ENCODE results near the gene DNAJC16.

Gene DNAJC16

DNA sequence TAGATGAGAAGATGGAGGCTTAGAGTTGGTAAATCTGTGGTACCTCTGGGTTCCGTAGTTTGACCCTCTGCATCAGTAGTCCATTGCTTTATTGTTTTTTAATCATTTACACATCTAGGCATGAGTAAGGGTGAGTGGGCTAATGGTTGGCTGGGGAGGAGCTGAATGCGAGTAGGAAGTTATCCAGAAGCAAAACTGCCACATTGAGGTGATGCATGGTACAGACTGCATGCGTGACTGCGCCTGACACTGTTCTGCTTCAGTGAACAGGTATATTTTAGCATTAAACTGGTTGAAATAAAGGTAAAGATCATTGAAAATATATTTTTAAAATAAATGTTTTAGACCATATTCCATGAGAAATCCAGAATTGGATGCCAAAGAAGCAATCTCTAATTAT, 4.4 kb downstream of the DNAJC16 start:
- DNase-seq (ENCODE audit: low read depth), result no peak
- TF ChIP-seq, protein P1, sequence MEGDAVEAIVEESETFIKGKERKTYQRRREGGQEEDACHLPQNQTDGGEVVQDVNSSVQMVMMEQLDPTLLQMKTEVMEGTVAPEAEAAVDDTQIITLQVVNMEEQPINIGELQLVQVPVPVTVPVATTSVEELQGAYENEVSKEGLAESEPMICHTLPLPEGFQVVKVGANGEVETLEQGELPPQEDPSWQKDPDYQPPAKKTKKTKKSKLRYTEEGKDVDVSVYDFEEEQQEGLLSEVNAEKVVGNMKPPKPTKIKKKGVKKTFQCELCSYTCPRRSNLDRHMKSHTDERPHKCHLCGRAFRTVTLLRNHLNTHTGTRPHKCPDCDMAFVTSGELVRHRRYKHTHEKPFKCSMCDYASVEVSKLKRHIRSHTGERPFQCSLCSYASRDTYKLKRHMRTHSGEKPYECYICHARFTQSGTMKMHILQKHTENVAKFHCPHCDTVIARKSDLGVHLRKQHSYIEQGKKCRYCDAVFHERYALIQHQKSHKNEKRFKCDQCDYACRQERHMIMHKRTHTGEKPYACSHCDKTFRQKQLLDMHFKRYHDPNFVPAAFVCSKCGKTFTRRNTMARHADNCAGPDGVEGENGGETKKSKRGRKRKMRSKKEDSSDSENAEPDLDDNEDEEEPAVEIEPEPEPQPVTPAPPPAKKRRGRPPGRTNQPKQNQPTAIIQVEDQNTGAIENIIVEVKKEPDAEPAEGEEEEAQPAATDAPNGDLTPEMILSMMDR (IDR thresholded peaks at IDR 0.05; ENCODE audit: low read depth, low read length, missing control alignments), result no peak
- no peak overlapping the region for H3K4me3 ChIP-seq (ENCODE audit: low read depth, low read length)

DNA sequence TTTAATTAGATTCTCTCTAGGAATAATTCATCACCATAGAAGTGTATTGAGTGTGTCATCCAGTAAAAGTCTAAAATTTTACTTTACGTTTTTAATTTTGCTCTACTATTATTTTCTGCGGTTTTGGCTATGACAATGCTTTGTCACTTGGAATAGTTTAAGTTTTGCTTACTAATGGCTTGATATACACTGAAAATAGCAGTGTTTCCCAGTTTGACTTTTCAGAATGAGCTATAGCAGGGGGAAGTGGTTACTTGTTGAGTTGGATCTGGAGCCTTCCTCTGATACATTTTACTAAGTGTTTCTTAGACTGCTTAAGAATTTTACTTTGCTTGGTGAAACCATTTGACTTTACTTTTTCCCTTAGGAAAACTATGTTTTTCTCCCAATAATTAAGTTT, 5.0 kb downstream of the DNAJC16 start:
- no peak for DNase-seq (ENCODE audit: low read depth)
- no peak overlapping the region for H3K4me3 ChIP-seq (ENCODE audit: low read depth, low read length)
- TF ChIP-seq, protein P1 (IDR thresholded peaks at IDR 0.05; ENCODE audit: low read depth, low read length, missing control alignments), result no peak

DNA sequence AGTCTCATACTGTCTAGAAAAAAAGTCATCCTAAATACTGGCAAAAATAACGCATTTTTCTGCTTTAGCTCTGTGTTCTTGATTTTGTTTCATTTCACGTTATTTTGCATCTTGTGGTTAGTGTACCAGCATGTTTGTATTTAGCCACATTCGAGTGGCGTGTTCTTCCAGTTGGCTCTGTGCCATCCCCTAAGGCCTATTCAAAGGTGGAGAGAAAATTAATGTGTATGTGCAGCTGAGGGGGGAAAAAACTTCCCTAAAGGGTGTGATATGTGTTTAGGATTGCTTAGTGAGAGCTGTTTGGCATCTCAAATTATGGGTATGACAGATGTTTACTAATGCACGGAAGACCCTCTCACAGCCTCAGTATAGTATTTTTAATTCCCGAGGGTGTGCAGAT, 12.1 kb downstream of the DNAJC16 start:
- no peak overlapping the region for H3K4me3 ChIP-seq (ENCODE audit: low read depth, low read length)
- TF ChIP-seq, protein P1 (IDR thresholded peaks at IDR 0.05; ENCODE audit: low read depth, low read length, missing control alignments), result no peak
- no peak for DNase-seq (ENCODE audit: low read depth)

DNA sequence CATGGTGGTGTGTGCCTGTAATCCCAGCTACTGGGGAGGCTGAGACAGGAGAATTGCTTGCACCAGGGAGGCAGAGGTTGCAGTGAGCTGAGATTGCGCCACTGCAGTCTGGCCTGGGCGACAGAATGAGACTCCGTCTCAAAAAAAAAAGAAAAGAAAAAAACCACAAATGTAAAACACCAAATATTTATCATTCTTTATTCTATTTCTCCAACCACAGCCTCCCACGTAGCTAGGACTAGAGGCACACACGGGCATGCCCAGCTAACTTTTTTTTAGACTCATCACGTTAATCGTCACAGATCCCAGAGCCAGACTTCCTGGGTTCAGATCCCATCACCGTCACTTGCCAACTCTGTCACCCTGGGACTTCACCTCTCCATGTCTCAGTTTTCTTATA, 13.5 kb downstream of the DNAJC16 start:
- TF ChIP-seq, protein P1 (IDR thresholded peaks at IDR 0.05; ENCODE audit: low read depth, low read length, missing control alignments), result no peak
- DNase-seq (ENCODE audit: low read depth), result no peak

DNA sequence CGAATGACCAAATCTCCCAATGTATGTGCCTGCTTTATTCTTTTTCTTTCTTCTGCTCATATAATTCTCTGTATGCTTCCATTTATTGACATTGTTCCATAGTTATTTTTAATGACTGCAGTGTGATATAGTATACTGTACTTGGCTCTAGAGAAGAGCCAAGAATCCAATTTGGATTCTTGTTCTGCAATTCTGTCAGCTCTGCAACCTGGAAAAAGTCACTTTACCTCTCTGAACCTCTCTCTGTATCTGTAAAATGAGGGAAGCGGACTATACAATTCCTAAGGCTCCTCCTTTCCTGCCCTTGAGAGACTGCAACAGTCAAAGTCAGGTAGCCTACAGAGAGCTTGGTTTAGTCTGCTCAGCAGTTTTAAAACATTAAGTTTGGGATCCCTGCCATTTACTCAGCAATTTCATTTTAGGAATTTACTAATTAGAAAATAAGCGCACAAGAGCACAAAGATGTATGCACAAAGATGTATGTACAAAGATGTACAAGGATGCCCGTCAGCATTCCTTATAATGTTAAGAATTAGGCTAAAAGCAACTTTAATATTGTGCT, 14.7 kb downstream of the DNAJC16 start:
- no peak overlapping the region for H3K4me3 ChIP-seq (ENCODE audit: low read depth, low read length)
- TF ChIP-seq, protein P1 (IDR thresholded peaks at IDR 0.05; ENCODE audit: low read depth, low read length, missing control alignments), result no peak
- DNase-seq (ENCODE audit: low read depth), result no peak

More for the DNA sequence above, 13.5 kb downstream of the DNAJC16 start:
- no peak overlapping the region for H3K4me3 ChIP-seq (ENCODE audit: low read depth, low read length)

DNA sequence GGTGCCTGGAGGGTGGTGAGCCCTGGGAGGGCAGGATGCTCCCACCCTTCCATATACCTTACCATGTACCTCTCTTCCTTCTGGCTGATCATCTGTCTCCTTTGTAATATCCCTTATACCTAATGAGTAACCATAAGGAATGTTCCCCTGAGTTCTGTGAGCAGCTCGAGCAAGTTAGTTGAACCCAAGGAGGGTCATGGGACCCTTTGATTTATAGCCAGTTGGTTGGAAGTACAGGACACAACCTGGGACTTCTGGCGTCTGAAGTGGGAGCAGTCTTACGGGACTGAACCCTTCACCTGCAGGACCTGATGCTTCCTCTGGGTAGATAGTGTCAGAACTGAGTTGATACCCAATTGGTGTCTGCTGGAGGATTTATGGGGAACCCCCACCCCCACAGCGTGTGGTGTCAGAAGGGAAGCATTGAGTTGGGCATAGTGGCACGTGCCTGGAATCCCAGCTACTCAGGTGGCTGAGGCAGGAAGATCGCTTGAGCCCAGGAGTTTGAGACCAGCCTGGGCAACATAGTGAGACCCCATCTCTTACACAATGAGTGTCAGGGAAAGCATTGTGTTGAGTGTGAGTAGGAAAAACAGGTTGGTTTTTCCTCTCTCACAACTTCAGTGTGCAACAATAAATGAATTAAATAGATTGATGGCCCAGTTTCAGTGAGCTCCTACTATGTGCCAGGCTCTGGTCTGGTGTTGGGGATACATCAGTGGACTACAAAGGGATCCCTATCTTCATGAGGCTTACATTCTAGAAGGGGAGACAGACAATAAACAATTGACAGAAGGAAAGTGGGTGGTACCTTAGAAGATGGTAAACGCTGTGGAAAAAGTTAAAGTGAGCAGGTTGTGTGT, 16.0 kb downstream of the DNAJC16 start:
- no peak overlapping the region for H3K4me3 ChIP-seq (ENCODE audit: low read depth, low read length)
- DNase-seq (ENCODE audit: low read depth), result no peak
- TF ChIP-seq, protein P1 (IDR thresholded peaks at IDR 0.05; ENCODE audit: low read depth, low read length, missing control alignments), result no peak

DNA sequence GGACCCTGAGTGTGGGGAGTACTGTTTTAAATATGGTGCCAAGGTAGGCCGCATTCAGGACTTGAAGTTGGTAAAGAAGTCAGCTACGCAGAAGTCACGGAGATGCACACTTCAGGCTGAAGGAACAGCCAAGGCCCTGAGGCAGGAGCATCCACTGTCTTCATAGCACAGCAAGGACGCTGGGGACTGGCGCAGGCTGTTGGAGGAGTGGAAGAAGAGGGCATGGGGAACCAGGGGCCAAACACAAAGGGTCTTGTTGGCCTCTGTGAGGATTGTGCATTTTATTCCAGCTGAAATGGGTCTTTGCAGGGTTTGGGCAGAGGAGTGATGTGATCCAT, 16.6 kb downstream of the DNAJC16 start:
- TF ChIP-seq, protein P1 (IDR thresholded peaks at IDR 0.05; ENCODE audit: low read depth, low read length, missing control alignments), result no peak
- no peak overlapping the region for H3K4me3 ChIP-seq (ENCODE audit: low read depth, low read length)
- DNase-seq (ENCODE audit: low read depth), result no peak

Measured in GM12864 (cell line).